ENCODE measurements around the gene PTPN7.
"Not testable (repeated sequence)": the region's sequence is repeated elsewhere in the genome, so short reads cannot be mapped to it uniquely, and the experiment has no call there.

The PTPN7 gene

GRCh38 chr1:202143768-202144401 lies 16.5 kb downstream of the PTPN7 start:
- Histone ChIP-seq H3K27me3 (ENCODE audit: control insufficient read depth in 1 of 2, insufficient read depth in 2 of 2, low read length in 2 of 2) (no peaks in the 10 kb centered on the region), H3K4me1 (ENCODE audit: control insufficient read depth in 1 of 2, insufficient read depth in 2 of 2, low read length in 2 of 2) (peaks cover 19 to 22% of the 10 kb centered on the region in 2 donors), H3K27ac (ENCODE audit: low read depth, low read length) (peak overlapping the region; percentile 74)

GRCh38 chr1:202143011-202143767 lies 17.2 kb downstream of the PTPN7 start:
- H3K4me3 ChIP-seq (ENCODE audit: low read depth in 1 of 2, low read length in 2 of 2): peak overlapping the region; percentile 88 to 97
- H3K27me3 ChIP-seq (ENCODE audit: control insufficient read depth in 1 of 2, insufficient read depth in 2 of 2, low read length in 2 of 2): no peaks in the 10 kb centered on the region
- peaks cover 5 to 6% of the 10 kb centered on the region in 2 donors for H3K36me3 ChIP-seq (ENCODE audit: control insufficient read depth in 1 of 2, insufficient read depth in 2 of 2, low read length in 2 of 2)
- peaks cover 19 to 22% of the 10 kb centered on the region in 2 donors for H3K4me1 ChIP-seq (ENCODE audit: control insufficient read depth in 1 of 2, insufficient read depth in 2 of 2, low read length in 2 of 2)
- H3K9me3 ChIP-seq (ENCODE audit: control insufficient read depth in 1 of 2, low read length in 2 of 2): no peaks in the 10 kb centered on the region
- peak overlapping the region; percentile 41 for H3K27ac ChIP-seq (ENCODE audit: low read depth, low read length)
- H3K9ac ChIP-seq (ENCODE audit: low read depth in 1 of 2, low read length in 2 of 2): peak overlapping the region; percentile 88 to 92

More at GRCh38 chr1:202143768-202144401, 16.5 kb downstream of the PTPN7 start:
- no peaks in the 10 kb centered on the region for H3K36me3 ChIP-seq (ENCODE audit: control insufficient read depth in 1 of 2, insufficient read depth in 2 of 2, low read length in 2 of 2)
- H3K9ac ChIP-seq (ENCODE audit: low read depth in 1 of 2, low read length in 2 of 2): peak overlapping the region; percentile 88 to 92
- peak overlapping the region; percentile 88 to 97 for H3K4me3 ChIP-seq (ENCODE audit: low read depth in 1 of 2, low read length in 2 of 2)
- H3K9me3 ChIP-seq (ENCODE audit: control insufficient read depth in 1 of 2, low read length in 2 of 2): no peaks in the 10 kb centered on the region

GRCh38 chr1:202141468-202141867 lies 18.9 kb downstream of the PTPN7 start:
- H3K27me3 ChIP-seq (ENCODE audit: control insufficient read depth in 1 of 2, insufficient read depth in 2 of 2, low read length in 2 of 2); H3K9me3 ChIP-seq (ENCODE audit: control insufficient read depth in 1 of 2, low read length in 2 of 2); H3K27ac ChIP-seq (ENCODE audit: low read depth, low read length); H3K9ac ChIP-seq (ENCODE audit: low read depth in 1 of 2, low read length in 2 of 2); H3K4me3 ChIP-seq (ENCODE audit: low read depth in 1 of 2, low read length in 2 of 2): not testable (repeated sequence)
- Histone ChIP-seq H3K36me3 (ENCODE audit: control insufficient read depth in 1 of 2, insufficient read depth in 2 of 2, low read length in 2 of 2) (peaks cover 6 to 12% of the 10 kb centered on the region in 2 donors), H3K4me1 (ENCODE audit: control insufficient read depth in 1 of 2, insufficient read depth in 2 of 2, low read length in 2 of 2) (peaks cover 19 to 22% of the 10 kb centered on the region in 2 donors)

- H3K4me3 ChIP-seq (ENCODE audit: low read depth in 1 of 2, low read length in 2 of 2): no peak overlapping the region
- H3K9me3 ChIP-seq (ENCODE audit: control insufficient read depth in 1 of 2, low read length in 2 of 2): no peaks in the 10 kb centered on the region
- H3K9ac ChIP-seq (ENCODE audit: low read depth in 1 of 2, low read length in 2 of 2): no peak overlapping the region
- H3K27ac ChIP-seq (ENCODE audit: low read depth, low read length): no peak overlapping the region
- H3K4me1 ChIP-seq (ENCODE audit: control insufficient read depth in 1 of 2, insufficient read depth in 2 of 2, low read length in 2 of 2): peaks cover 19 to 22% of the 10 kb centered on the region in 2 donors
- H3K36me3 ChIP-seq (ENCODE audit: control insufficient read depth in 1 of 2, insufficient read depth in 2 of 2, low read length in 2 of 2): peaks cover 6 to 13% of the 10 kb centered on the region in 2 donors
- no peaks in the 10 kb centered on the region for H3K27me3 ChIP-seq (ENCODE audit: control insufficient read depth in 1 of 2, insufficient read depth in 2 of 2, low read length in 2 of 2)
Measured at GRCh38 chr1:202140833-202141232, 19.6 kb downstream of the PTPN7 start.

- H3K36me3 ChIP-seq (ENCODE audit: control insufficient read depth in 1 of 2, insufficient read depth in 2 of 2, low read length in 2 of 2): peaks cover 10 to 45% of the 10 kb centered on the region in 2 donors
- no peaks in the 10 kb centered on the region for H3K27me3 ChIP-seq (ENCODE audit: control insufficient read depth in 1 of 2, insufficient read depth in 2 of 2, low read length in 2 of 2)
- H3K4me3 ChIP-seq (ENCODE audit: low read depth in 1 of 2, low read length in 2 of 2): no peak overlapping the region
- H3K27ac ChIP-seq (ENCODE audit: low read depth, low read length): no peak overlapping the region
- no peaks in the 10 kb centered on the region for H3K9me3 ChIP-seq (ENCODE audit: control insufficient read depth in 1 of 2, low read length in 2 of 2)
- peaks cover 0 to 11% of the 10 kb centered on the region in 2 donors for H3K4me1 ChIP-seq (ENCODE audit: control insufficient read depth in 1 of 2, insufficient read depth in 2 of 2, low read length in 2 of 2)
- H3K9ac ChIP-seq (ENCODE audit: low read depth in 1 of 2, low read length in 2 of 2): peak overlapping the region in 1 of 2 donors; percentile 32
Measured at GRCh38 chr1:202135221-202135721, 25.1 kb downstream of the PTPN7 start.

GRCh38 chr1:202134645-202135172 lies 25.7 kb downstream of the PTPN7 start:
- Histone ChIP-seq H3K27me3 (ENCODE audit: control insufficient read depth in 1 of 2, insufficient read depth in 2 of 2, low read length in 2 of 2) (no peaks in the 10 kb centered on the region), H3K27ac (ENCODE audit: low read depth, low read length) (no peak overlapping the region), H3K36me3 (ENCODE audit: control insufficient read depth in 1 of 2, insufficient read depth in 2 of 2, low read length in 2 of 2) (peaks cover 10 to 45% of the 10 kb centered on the region in 2 donors), H3K4me1 (ENCODE audit: control insufficient read depth in 1 of 2, insufficient read depth in 2 of 2, low read length in 2 of 2) (peaks cover 0 to 11% of the 10 kb centered on the region in 2 donors), H3K4me3 (ENCODE audit: low read depth in 1 of 2, low read length in 2 of 2) (no peak overlapping the region), H3K9me3 (ENCODE audit: control insufficient read depth in 1 of 2, low read length in 2 of 2) (no peaks in the 10 kb centered on the region), H3K9ac (ENCODE audit: low read depth in 1 of 2, low read length in 2 of 2) (peak overlapping the region in 1 of 2 donors; percentile 32)

GRCh38 chr1:202133989-202134388 lies 26.4 kb downstream of the PTPN7 start:
- peaks cover 0 to 11% of the 10 kb centered on the region in 2 donors for H3K4me1 ChIP-seq (ENCODE audit: control insufficient read depth in 1 of 2, insufficient read depth in 2 of 2, low read length in 2 of 2)
- no peak overlapping the region for H3K9ac ChIP-seq (ENCODE audit: low read depth in 1 of 2, low read length in 2 of 2)
- no peaks in the 10 kb centered on the region for H3K27me3 ChIP-seq (ENCODE audit: control insufficient read depth in 1 of 2, insufficient read depth in 2 of 2, low read length in 2 of 2)

GRCh38 chr1:202133496-202133895 lies 26.9 kb downstream of the PTPN7 start:
- Histone ChIP-seq H3K36me3 (ENCODE audit: control insufficient read depth in 1 of 2, insufficient read depth in 2 of 2, low read length in 2 of 2) (peaks cover 8 to 43% of the 10 kb centered on the region in 2 donors), H3K27me3 (ENCODE audit: control insufficient read depth in 1 of 2, insufficient read depth in 2 of 2, low read length in 2 of 2) (no peaks in the 10 kb centered on the region), H3K27ac (ENCODE audit: low read depth, low read length) (no peak overlapping the region), H3K4me3 (ENCODE audit: low read depth in 1 of 2, low read length in 2 of 2) (no peak overlapping the region), H3K9me3 (ENCODE audit: control insufficient read depth in 1 of 2, low read length in 2 of 2) (no peaks in the 10 kb centered on the region), H3K4me1 (ENCODE audit: control insufficient read depth in 1 of 2, insufficient read depth in 2 of 2, low read length in 2 of 2) (peaks cover 0 to 11% of the 10 kb centered on the region in 2 donors), H3K9ac (ENCODE audit: low read depth in 1 of 2, low read length in 2 of 2) (no peak overlapping the region)

More at GRCh38 chr1:202133989-202134388, 26.4 kb downstream of the PTPN7 start:
- Histone ChIP-seq H3K4me3 (ENCODE audit: low read depth in 1 of 2, low read length in 2 of 2) (no peak overlapping the region), H3K36me3 (ENCODE audit: control insufficient read depth in 1 of 2, insufficient read depth in 2 of 2, low read length in 2 of 2) (peaks cover 10 to 45% of the 10 kb centered on the region in 2 donors), H3K27ac (ENCODE audit: low read depth, low read length) (no peak overlapping the region), H3K9me3 (ENCODE audit: control insufficient read depth in 1 of 2, low read length in 2 of 2) (no peaks in the 10 kb centered on the region)

- Histone ChIP-seq H3K9ac (ENCODE audit: low read depth in 1 of 2, low read length in 2 of 2) (no peak overlapping the region), H3K36me3 (ENCODE audit: control insufficient read depth in 1 of 2, insufficient read depth in 2 of 2, low read length in 2 of 2) (peaks cover 4 to 39% of the 10 kb centered on the region in 2 donors), H3K27me3 (ENCODE audit: control insufficient read depth in 1 of 2, insufficient read depth in 2 of 2, low read length in 2 of 2) (no peaks in the 10 kb centered on the region), H3K4me1 (ENCODE audit: control insufficient read depth in 1 of 2, insufficient read depth in 2 of 2, low read length in 2 of 2) (peaks cover 0 to 11% of the 10 kb centered on the region in 2 donors), H3K9me3 (ENCODE audit: control insufficient read depth in 1 of 2, low read length in 2 of 2) (no peaks in the 10 kb centered on the region), H3K4me3 (ENCODE audit: low read depth in 1 of 2, low read length in 2 of 2) (no peak overlapping the region), H3K27ac (ENCODE audit: low read depth, low read length) (peak overlapping the region; percentile 53)
Measured at GRCh38 chr1:202133001-202133400, 27.4 kb downstream of the PTPN7 start.

Data from duodenal mucosa (tissue), 2 donors.